DND-41 (cell line): Measurements from ENCODE around the gene MARCHF9.

Source experiments
- EZH2 ChIP-seq: IDR thresholded peaks from 3 replicates; pipeline ENCODE4 v1.6.1; 2012; ENCODE audit warnings: borderline replicate concordance, low read depth, mild to moderate bottlenecking, moderate library complexity, low read length, inconsistent platforms; ENCODE audit not compliant: severe bottlenecking
- TF ChIP-seq, protein P1 (sequence below): IDR thresholded peaks from 2 replicates; pipeline ENCODE4 v1.5.1; 2012; ENCODE audit warnings: borderline replicate concordance, low read length, moderate library complexity, mild to moderate bottlenecking; ENCODE audit not compliant: poor library complexity, severe bottlenecking; ENCODE audit errors: extremely low read depth

DNA sequence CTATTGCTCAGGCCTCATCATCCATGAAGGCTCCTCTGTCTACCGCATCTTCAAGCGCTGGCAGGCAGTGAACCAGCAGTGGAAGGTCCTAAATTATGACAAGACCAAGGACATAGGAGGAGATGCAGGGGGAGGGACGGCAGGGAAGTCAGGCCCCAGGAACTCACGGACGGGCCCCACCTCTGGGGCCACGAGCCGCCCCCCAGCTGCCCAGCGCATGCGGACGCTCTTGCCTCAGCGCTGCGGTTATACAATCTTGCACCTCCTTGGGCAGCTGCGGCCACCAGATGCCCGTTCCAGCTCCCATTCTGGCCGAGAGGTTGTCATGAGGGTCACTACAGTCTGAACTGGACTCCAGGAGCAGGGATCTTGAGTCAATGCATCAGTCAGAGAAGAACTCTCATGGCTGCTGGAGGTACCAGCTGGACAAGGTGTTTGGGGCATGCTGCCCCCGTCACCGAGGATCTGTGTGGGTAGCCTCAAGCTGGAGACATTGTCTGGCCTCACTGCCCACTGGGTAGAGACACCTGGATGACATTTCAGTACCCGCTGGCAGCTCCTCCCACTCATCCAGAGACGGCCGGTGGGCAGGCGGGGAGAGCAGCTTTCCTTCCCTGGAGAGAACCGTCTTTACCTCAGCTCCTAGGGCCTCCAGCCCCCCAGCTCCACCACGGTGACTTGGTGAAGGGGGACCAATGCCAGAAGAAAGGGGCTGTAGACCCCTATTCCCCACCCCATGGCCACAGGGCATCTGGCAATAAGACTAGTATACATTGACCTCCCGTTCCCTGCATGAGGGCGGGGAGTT lies 3.9 kb downstream of the MARCHF9 start:
- TF ChIP-seq, protein P1, sequence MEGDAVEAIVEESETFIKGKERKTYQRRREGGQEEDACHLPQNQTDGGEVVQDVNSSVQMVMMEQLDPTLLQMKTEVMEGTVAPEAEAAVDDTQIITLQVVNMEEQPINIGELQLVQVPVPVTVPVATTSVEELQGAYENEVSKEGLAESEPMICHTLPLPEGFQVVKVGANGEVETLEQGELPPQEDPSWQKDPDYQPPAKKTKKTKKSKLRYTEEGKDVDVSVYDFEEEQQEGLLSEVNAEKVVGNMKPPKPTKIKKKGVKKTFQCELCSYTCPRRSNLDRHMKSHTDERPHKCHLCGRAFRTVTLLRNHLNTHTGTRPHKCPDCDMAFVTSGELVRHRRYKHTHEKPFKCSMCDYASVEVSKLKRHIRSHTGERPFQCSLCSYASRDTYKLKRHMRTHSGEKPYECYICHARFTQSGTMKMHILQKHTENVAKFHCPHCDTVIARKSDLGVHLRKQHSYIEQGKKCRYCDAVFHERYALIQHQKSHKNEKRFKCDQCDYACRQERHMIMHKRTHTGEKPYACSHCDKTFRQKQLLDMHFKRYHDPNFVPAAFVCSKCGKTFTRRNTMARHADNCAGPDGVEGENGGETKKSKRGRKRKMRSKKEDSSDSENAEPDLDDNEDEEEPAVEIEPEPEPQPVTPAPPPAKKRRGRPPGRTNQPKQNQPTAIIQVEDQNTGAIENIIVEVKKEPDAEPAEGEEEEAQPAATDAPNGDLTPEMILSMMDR, result no peak
- no peak for TF ChIP-seq EZH2
